NT2/D1 (cell line): ENCODE data around the gene LETM1.

Experiments used
- DNase-seq: peaks from one replicate; pipeline ENCODE4 v3.0.0-alpha.2; 2011; ENCODE audit warnings: low read depth, low spot score
- H3K27me3 ChIP-seq: 2 replicates; pipeline ENCODE4 v1.6.0; 2011; ENCODE audit warnings: mild to moderate bottlenecking; ENCODE audit not compliant: insufficient read length, insufficient read depth
- H3K36me3 ChIP-seq: 2 replicates; pipeline ENCODE4 v1.6.1; 2011; ENCODE audit warnings: mild to moderate bottlenecking, low read length, mixed read lengths; ENCODE audit not compliant: insufficient read depth, insufficient read length
- H3K4me1 ChIP-seq: 2 replicates; pipeline ENCODE4 v1.5.1; 2011; ENCODE audit not compliant: insufficient read depth, insufficient read length
- H3K4me3 ChIP-seq: 2 replicates; pipeline ENCODE4 v1.5.1; 2011; ENCODE audit warnings: low read depth; ENCODE audit not compliant: insufficient read length
- H3K9ac ChIP-seq: 2 replicates; pipeline ENCODE4 v1.6.0; 2011; ENCODE audit warnings: low read depth; ENCODE audit not compliant: insufficient read length
- H3K9me3 ChIP-seq: 2 replicates; pipeline ENCODE4 v1.5.1; 2011; ENCODE audit warnings: mild to moderate bottlenecking, low read length; ENCODE audit not compliant: insufficient read depth
- SUZ12 ChIP-seq: IDR thresholded peaks from 2 replicates; pipeline ENCODE4 v1.6.1; 2011; ENCODE audit not compliant: insufficient read length, insufficient read depth; ENCODE audit errors: extremely low read depth
- YY1 ChIP-seq: IDR thresholded peaks from 2 replicates; pipeline ENCODE4 v1.6.1; 2011; ENCODE audit not compliant: insufficient read length, insufficient read depth
- ZNF274 ChIP-seq: IDR thresholded peaks from 2 replicates; pipeline ENCODE4 v1.6.1; 2011; ENCODE audit warnings: mild to moderate bottlenecking, low read depth, low read length

LETM1 gene

DNA sequence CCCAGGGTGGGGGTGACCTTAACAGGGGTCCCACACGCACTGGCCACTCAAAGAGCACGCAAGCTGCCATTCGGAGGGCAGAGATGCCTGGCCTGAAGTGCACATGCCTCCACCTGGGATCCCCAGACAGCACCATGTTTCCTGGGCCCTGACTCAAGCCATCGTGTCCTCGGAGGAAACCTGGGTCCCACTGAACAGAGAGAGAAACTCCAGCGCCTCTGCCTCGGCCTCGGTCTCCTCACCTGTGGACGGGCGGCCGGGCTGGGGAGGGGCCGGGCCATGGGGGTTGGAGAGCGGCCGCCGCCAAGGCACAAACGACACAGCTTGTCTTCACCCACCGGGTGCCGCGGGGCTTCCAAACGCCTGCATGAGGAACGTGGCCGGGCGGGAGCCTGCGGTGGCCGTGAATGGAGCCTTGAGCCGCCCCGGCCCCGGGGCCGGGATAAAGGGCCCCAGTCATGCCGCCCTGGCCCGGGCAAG, 92.8 kb downstream of the LETM1 start:
- Histone ChIP-seq H3K27me3 (peaks cover 5% of the 10 kb centered on the region), H3K9ac (no peak overlapping the region), H3K36me3 (no peaks in the 10 kb centered on the region), H3K4me1 (peaks cover 46% of the 10 kb centered on the region), H3K9me3 (no peaks in the 10 kb centered on the region), H3K4me3 (no peak overlapping the region)
- TF ChIP-seq YY1 (no peak), ZNF274 (no peak), SUZ12 (no peak)
- DNase-seq = no peak

DNA sequence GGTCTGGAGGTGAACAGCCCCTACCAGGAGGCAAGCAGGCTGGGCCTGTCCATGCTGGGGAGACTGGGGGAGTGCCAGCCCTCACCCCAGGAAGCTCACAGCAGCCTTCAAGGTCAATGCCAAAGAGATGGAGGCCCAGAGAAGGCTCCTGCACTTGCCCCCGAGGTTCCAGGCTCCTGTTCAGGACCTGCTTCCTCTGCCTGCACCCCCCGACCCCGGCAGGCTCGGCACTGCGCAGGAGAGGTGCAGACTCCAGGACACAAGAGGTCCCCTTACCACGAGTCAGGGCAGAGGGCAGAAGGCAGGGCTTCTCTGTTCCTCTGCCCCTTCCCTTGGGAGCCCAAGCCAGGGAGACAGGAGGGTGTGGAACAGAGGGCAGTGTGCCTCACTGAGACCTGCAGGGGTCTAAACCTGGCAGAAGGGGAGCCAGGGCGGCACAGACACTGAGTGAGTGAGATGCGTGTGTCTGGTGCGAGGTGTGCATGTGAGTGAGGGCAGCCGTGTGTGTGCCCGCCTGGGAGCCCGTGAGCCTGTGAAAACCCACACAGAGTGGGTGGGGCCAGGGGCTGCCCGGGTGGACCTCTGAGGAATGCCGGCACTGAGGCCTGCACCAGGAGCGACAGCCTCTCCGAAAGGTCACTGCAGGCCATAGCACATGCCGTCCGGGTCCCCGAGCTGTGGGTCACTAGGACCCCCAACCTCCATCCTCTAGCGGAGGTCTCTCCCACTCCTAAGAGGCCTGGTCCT, 93.5 kb downstream of the LETM1 start:
- Histone ChIP-seq H3K9ac (peak overlapping the region; percentile 56), H3K4me3 (no peak overlapping the region), H3K36me3 (no peaks in the 10 kb centered on the region), H3K4me1 (peaks cover 46% of the 10 kb centered on the region), H3K27me3 (peaks cover 5% of the 10 kb centered on the region), H3K9me3 (no peaks in the 10 kb centered on the region)
- DNase-seq = no peak
- TF ChIP-seq ZNF274 (no peak), YY1 (no peak), SUZ12 (no peak)
